Stimulated activated CD4-positive, alpha-beta T cell treated with anti-CD3 and anti-CD28 coated beads, Interleukin-4, amount 100 ng/mL, for 4 hours (primary cell): ENCODE data around the gene RAI1.
"Not testable (repeated sequence)": the region's sequence is repeated elsewhere in the genome, so short reads cannot be mapped to it uniquely, and the experiment has no call there.

Experiments
- DNase-seq, 2 experiments: peaks; one replicate each; pipeline ENCODE4 v3.0.0-alpha.2; 2020

Gene RAI1

GRCh38 chr17:17681744-17682292 lies 560 bp downstream of the RAI1 start:
- DNase-seq: peak; percentile 40 to 51

GRCh38 chr17:17682293-17682736 lies 1.1 kb downstream of the RAI1 start:
- peak; percentile 23 to 54 for DNase-seq

GRCh38 chr17:17682737-17683680 lies 1.8 kb downstream of the RAI1 start:
- peak; percentile 65 to 69 for DNase-seq

GRCh38 chr17:17683710-17684365 lies 2.6 kb downstream of the RAI1 start:
- no peak for DNase-seq

GRCh38 chr17:17684906-17685774 lies 3.9 kb downstream of the RAI1 start:
- DNase-seq: no peak

GRCh38 chr17:17685775-17686291 lies 4.6 kb downstream of the RAI1 start:
- no peak for DNase-seq

GRCh38 chr17:17689312-17689711 lies 8.1 kb downstream of the RAI1 start:
- DNase-seq: no peak

- not testable (repeated sequence) for DNase-seq
Measured at GRCh38 chr17:17690233-17690632, 9.0 kb downstream of the RAI1 start.

GRCh38 chr17:17691468-17692263 lies 10.4 kb downstream of the RAI1 start:
- DNase-seq: no peak

GRCh38 chr17:17692353-17693252 lies 11.3 kb downstream of the RAI1 start:
- DNase-seq: no peak

GRCh38 chr17:17693253-17694168 lies 12.3 kb downstream of the RAI1 start:
- no peak for DNase-seq

GRCh38 chr17:17694169-17695081 lies 13.2 kb downstream of the RAI1 start:
- DNase-seq: peak; percentile 67 to 77

GRCh38 chr17:17696085-17696484 lies 14.8 kb downstream of the RAI1 start:
- DNase-seq: peak in 1 of 2 experiments; percentile 18

- no peak for DNase-seq
Measured at GRCh38 chr17:17696882-17697633, 15.8 kb downstream of the RAI1 start.

- no peak for DNase-seq
Measured at GRCh38 chr17:17698371-17698770, 17.1 kb downstream of the RAI1 start.

- no peak for DNase-seq
Measured at GRCh38 chr17:17698869-17699351, 17.7 kb downstream of the RAI1 start.

GRCh38 chr17:17699491-17699890 lies 18.2 kb downstream of the RAI1 start:
- DNase-seq: no peak
